GM19452 (cell line): ENCODE data around the gene KISS1.

Experiments
- ATAC-seq: cut with Tn5 transposase; IDR thresholded peaks from one replicate; pipeline ENCODE4 v1.9.1; 2021; ENCODE audit not compliant: unreplicated experiment

Gene KISS1

DNA sequence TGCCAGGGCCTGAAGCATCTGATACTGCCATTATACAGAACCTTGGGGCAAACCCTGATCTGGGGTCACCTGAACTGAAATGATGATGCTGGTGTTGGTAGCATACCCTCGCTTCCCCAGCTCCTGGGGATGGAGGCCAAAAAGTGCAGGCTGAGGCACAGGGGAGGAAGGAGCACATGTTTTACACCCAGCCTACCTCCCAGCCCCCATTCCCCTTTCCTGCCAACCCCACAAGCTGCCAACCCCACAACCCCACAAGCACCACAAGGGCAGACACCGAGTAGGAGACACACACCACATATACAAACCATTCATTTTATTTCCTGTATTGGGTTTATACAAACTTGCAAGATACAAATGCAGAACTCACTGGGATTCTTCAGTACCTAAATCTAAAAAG lies 22.3 kb upstream of the KISS1 start:
- ATAC-seq: no peak

DNA sequence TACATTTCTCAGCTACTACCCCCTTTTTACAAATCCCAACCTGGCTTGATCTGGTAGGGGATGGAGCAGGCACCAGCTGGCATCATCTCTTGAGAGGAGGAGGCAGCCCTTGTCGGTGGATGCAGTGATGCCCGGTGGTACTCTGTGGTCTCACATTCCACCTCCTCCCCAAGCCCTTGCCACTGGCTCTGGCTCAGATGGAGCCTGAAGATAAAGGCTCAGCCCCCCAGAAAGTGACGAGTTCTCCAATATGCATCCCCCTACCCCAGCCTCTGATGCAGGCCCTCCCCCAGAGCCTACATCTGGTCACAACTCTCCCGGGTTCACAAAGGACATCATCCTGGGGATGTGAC lies 21.3 kb upstream of the KISS1 start:
- ATAC-seq: no peak

DNA sequence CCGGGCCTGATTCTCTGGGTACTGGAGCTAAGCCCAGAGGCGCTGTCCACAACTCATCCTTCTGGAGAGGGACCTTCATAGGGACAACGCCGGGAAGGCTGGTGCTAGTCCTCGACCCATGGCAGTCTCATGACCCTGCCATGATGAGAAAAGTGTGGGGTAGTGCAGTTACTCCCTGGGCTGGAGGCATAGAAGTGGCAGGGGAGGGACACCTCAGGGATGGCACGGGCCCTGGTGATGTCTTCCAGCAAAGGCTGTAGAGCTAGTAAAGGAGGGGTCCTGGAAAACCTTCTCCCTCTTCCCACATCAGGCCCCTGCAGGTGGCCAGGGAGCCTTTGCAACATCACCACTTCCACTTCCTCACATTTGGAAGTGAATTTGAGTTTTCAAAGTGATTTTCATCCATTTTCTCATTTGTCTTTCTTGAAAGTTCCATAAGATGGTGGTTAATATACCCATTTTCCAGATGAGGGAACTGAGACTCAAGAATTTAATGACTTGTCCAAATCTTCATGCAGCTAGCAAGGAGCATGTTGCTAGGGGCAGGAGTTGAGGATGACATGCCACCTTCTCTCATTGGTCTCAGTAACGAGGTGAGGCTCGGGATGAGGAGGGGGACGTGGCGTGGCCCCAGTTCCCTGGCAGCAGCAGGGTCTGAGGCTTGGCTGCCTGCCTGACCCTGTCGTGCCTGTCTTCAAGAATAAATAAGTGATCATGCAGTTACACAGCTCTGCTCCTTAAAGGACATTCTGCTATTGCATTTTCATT lies 20.8 kb upstream of the KISS1 start:
- ATAC-seq: no peak

DNA sequence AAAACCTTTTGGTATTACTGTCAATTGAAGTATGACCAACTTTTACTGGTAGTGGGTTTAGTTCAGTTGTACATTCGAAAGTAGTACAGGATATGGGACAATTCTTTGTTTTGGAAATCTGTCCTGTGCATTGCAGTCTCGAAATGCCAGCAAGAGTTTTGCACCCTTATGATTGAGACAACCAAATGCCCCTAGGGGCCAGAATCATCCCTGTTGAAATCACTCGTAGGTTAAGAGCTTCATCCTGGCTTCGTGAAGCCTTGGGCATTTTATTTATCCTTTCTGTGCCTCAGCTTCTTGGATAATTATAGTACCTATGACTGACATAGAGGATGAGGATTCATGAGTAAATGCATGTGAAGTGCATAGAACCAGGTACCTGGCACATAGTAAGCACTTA lies 19.9 kb upstream of the KISS1 start:
- no peak for ATAC-seq

DNA sequence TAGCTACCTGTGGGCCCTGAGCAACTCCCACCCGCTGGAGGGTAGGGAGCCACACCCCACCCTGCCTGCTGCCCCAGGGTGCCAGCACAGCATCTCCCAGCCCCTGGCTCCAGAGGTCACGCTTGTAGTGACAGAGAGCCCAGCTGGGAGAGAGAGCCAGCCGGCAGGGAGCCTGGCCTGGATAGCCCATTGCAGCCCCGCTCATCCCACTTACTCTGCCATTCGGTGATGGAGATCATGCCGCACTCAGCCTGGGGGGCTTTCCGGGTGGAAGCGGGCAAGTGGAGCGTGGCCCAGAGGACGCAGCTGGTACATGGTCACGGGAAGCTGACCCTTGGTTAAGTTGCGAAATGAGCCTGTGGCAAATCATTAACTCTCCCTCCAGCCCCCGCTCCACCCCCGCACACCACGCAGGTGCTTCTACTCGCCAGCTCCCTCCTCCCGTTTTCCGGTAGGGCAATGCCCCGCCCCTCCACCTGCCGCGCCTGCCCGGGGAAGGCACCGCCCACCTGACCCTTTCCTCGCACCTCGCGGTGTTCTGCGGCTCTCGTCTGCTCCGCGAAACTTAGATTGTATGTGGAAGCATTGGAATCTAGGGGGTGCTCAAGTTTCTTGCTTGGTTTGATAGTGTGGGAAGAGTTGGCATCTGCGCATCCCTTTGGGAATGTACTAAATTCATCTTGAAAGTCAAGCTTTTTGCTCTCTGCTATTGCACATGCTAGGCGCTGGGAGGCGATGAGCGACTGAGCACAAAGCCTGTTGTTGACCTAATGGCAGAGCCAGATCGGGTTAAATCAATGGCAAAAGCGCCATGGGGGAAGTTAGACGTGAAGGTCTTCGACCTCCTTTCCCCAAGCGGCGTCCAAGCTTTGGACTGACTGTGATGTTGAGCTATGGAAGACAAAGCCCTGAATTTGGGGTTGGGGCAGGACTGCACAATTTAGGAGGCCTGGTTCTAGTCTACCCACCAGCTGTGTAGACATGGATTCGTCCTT lies 17.7 kb upstream of the KISS1 start, which contains the start of gene GOLT1A:
GOLT1A (minus strand) TSS at position 321 of the 995 bp plus-strand sequence; CDS start at position 239, 82 bp downstream.
- peak; percentile 76 for ATAC-seq

DNA sequence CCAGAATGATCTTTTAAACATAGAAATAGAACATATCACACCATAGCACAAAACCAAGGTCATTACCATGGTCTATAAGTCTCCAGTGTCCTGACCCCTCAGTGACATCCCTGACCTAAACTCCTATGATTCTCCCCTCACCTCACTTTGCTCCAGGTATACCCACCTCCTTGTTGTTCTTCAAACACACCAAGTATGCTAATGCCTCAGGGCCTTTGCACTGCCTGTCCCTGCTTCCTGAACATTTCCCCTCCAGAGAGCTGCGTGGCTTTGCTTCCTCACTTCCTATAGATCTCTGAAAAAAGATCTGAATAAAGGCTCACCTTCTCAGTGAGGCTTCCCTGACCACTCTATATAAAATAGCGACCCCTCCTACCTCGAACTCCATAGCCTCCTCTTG lies 16.4 kb upstream of the KISS1 start:
- no peak for ATAC-seq

DNA sequence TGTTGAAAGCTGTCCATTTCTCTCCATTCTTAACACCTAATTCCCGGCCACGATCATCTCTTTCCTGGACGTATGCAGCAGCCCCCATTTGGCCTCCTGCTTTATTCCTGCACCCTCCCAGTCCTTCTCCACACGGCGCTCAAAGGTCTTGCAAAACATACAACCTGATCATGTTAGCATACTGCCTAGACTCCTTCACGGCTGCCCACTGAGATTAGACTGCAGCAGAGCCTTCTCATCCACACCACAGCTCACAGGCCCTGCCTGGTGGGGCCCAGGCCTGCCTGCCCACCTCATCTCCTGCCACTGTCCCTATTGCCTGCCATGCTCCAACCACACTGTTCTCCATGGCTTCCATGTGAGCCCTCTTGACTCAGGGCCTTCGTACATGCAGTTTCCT lies 14.8 kb upstream of the KISS1 start:
- no peak for ATAC-seq

DNA sequence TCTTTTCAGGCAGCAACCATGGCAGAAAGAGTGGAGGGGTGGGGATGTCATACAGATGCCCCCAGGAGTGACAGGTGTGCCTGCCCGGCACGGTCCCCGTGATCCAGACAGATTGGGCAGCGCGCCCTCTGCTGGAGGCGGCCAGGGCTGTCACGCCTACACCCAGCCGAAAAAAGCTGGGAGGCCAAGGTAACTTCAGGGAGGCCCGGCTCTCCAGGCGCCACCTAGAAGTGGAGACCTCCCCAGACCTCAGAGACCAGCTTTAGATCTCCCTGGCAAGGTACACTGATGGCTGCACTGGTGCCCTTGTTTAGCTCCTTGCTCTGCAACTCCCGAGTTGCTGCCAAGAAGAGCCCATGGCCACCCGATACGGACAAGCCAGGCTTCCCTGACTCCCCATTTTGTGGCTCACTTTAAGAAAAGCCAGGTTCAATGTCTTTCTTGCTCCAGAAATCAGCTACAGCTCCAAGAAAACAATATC lies 10.9 kb upstream of the KISS1 start:
- ATAC-seq: no peak

DNA sequence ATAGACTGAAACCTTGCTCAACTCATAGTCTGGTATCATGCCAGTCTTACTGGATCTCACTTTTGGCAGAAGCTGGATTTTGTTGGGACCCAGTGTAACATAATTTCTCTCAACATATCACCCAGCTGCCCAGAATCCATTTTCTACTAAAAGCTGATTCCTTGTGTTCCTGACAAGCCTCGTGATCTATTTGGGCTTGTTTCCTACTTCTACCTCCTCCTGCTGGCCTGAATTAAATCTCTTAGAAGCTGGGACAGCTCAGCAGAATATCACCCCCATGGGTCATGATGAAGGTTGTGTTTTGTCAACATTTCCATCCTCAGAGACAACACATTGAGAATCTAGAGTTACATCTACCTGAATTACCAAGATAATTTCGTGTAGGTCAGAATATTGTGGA lies 9.8 kb upstream of the KISS1 start:
- ATAC-seq: no peak

DNA sequence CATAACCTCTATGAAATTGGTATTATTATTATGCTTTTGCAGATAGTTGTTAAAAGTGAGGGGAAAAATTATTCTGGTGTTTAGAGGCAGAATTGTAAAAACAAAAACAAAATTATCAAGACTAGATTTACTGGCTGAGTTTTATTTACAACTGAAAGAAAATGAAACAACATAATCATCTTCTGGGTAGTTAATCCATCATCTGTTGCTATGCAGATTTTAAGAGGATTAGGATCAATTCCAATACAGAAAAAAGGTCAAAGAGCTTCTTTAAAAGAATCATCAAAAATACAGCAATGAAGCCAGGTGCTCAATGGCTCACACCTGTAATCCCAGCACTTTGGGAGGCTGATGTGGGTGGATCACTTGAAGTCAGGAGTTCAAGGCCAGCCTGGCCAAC lies 9.2 kb upstream of the KISS1 start:
- ATAC-seq: no peak

DNA sequence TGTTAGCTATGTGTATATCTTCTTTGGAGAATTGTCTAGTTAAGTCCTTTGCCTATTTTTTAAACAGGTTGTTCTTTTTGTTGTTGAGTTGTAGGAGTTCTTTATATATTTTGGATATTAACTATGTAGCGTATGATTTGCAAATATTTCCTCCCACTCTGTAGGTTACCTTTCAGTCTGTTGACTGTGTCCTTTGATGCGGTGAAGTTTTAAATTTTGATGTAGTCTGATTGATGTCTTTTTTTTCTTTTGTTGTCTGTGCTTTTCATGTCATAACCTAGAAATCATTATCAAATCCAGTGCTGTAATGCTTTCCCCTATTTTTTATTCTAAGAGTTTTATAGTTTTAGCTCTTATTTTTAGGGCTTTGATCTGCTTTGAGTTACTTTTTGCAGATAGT lies 8.7 kb upstream of the KISS1 start:
- no peak for ATAC-seq

DNA sequence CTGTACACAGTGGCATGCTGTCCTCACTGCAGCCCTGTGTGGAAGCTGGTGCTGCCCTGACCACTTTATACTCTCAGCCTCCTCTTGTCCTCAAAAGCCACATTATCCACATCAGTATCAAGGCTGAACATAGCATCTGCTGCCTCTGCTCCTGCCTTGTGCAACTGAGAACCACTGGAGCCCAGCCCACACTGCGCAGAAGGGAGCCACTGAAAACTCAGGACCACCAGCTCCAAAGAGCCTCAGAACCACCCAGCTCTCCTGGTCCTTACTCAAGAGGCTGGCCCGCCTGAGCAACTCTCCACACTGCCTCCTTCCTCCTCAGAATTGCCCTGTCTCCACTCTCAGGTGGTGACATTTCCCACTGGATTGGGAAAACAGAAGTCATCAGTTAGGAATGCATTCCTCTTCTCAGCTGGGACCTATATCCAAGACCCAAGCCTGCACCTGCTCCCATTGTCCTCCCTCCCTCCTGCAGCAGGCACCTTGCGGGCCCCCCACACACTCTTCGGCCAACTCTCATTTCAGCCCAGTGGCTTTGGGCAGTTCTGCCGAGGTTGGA lies 7.0 kb upstream of the KISS1 start:
- ATAC-seq: no peak

DNA sequence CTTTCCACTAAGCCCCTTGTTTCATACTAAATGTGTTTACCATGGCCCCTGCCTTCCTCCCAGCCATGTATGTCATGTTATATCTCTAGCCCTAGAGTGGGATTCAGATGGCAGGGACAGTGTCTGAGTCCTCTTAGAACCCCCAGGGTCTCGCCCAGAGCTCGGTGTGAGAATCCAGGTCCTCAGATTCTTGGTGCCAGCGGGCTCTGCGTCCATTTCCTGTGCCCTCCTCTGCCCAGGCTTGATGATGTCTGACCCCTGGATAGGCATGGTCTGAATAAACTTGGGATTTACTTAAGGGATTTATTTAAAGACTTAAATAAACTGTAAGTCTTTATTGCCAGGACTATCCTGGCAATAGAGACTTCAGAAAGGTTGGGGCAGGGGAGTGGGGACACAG lies 6.2 kb upstream of the KISS1 start:
- no peak for ATAC-seq

DNA sequence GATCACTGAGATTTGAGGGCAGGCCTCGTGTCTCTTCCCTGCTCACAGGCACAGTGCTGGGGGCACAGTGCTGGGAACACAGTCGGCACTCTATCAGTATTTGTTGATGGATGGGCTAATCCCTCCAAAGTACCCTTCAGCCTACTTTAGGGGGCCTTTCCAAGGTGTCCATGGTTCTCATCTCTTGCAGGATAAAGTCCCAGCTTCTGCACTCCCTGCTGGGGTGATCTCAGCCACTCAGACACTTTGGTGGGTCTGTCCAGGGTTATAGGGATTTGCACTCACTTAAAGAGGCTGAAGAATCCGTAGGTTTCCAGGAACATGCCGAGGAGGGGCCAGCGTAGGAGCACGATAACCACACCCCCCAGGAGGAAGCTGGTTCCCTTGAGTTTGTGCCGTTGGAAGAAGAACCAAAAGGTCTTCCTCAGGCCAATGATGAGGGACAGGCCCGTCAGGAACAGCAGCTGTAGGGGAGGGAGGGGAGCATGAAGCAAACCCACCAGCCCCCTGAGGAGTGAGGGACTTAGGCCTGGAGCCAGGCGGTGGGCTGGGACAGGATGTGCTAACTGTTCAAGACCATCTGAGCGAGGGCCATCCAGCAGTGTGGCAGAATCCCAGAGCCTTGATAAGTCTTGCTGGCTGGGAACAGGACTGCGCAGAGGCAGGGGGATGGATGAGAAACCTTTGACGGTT lies 5.2 kb upstream of the KISS1 start:
- no peak for ATAC-seq

DNA sequence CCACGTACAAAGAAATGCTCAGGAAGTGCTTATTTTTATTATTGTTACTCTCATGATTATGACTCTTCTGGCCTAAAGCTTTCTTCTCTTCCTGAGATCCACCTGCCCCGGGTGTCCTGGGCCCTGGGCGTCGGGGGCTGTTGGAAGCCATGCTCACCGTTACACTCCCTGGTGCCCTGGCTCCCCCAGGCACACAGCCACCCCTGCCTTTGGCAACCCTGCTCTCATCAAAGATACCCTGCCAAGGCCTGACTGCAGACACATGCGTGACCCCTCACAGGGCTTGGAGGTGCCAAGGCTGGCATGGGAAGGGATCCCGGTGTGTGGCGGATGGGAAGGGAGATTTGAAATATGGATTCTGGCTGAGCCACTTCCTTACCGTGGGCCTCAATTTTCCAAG lies 3.3 kb upstream of the KISS1 start:
- no peak for ATAC-seq

DNA sequence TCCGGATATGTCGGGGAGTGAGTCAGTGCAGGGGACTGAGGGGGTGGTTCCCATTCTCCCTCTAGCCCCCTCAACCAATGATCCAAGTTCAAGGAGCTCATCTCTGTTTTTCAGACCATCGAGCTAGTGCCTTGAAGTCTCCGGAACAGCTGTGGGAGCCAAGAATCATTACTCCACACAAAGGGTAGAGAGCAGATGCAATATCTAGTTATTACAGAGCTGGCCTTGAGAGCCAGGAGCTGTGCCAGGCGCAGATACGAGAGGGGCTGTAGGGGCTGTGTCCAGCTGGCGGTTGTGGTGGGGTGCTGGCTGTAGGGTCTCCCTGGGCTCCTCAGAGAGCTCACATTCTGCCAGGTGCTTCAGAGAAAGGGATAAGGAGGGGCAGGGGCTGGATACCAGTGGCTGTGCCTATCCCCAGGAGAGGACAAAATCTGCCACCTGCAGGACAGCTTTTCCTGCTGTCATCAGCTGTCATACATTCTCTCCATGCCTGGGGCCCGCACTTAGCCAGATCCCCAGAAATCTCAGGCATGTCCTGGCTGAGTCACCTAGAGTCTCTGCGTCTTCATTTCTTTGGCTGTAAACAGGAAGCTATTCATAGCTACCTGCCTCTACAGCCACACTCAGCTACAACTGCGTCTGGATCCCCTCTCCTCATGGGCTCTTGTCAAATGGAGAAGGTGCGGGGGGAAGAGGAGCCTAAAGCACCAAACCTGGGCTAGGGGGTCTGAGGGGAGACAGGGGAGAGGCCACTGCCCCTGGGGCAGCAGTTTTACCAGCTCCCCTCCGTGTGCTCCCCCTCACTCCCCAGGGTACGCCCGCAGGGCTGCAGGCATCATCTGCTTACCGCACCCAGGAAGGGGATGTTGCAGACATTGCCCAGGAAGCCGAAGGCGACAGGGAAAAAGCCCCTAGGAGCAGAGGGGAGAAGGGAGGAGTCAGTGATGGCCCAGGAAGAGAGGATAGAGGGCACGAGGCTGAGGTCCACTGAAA lies 2.4 kb upstream of the KISS1 start:
- ATAC-seq: no peak

DNA sequence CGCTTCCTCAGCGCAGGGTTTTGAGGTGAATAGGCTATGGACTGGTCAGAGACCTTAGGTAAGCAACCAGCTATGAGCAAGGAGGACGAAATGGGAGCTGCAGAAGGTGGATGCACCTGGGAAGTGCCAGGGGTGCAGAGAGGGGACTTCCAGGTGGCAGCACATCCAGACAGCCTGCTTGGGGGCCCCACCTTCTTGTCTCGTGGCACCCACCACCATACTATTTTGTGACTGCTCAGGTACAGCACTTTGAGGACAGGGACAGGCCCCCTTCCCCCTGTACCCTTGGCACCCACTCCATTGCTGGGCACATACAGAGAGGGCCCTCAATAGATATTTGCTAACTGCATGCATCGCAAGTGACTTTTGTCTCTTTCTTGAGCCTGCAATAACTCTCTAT lies 777 bp upstream of the KISS1 start:
- no peak for ATAC-seq

DNA sequence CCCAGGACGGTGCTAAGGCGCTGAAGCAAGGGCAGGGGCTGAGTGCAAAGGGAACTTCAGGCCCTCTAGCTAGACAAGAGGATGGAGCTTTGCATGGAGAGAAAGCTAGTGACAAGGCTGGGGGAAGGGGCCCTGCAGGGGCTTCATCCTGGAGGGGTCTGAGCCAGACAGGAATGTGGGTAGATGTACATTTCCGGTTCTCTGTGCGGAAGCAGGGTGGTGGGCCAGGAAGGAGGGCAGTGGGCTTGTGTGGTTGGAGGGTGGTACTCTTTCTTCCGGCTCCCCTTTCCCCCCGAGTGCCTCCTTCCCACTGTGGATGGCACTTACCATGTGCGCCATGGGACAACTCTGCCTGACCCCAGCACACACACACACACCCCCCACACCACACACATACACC lies 1.5 kb downstream of the KISS1 start:
- ATAC-seq: no peak

DNA sequence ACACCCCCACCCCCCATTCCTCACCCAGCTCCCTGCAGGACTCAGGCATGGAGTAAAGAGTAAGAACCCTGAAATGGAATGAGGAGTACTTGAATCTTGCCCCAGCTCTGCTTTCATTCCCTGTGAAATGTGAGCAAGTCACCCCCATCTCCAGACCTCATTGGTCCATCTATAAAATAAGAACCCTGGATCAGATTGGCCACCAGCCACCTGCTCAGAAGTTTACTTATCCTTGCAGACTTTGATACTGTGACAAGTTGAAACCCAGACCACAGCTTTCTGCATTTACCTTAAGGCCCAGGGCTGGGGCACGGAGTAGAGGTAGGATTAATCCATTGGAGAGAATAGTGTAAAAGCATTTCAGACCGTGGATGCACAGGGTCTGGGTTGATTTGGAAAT lies 2.2 kb downstream of the KISS1 start:
- no peak for ATAC-seq
